ENCODE measurements around the gene UBE2J2. TPM values are rescaled to one million over a fixed set of nuclear protein-coding genes. Genes with fewer than 3 reads are reported as not detected.

UBE2J2 gene
- total RNA-seq, 1 experiment from 2014 or later = 83.4 TPM

- H3K18ac ChIP-seq (ENCODE audit: insufficient read length, low read depth, low read length) = no peak overlapping the region
- no peaks in the 10 kb centered on the region for H4K20me1 ChIP-seq (ENCODE audit: control insufficient read depth, insufficient read depth, insufficient read length)
- no peaks in the 10 kb centered on the region for H3K27me3 ChIP-seq (ENCODE audit: insufficient read depth, low read length)
- H3K23ac ChIP-seq (ENCODE audit: insufficient read length, low read depth, low read length) = no peak overlapping the region
- Mint-ChIP-seq H3K36me3 (ENCODE audit: insufficient read depth in 1 of 3, low read depth in 3 of 3) (no peaks in the 10 kb centered on the region), H3K9me3 (no peaks in the 10 kb centered on the region), H3K4me1 (no peaks in the 10 kb centered on the region), H3K27ac (no peak overlapping the region), H3K27me3 (ENCODE audit: low read depth) (peaks cover 15% of the 10 kb centered on the region), H3K4me3 (no peak overlapping the region)
- no peaks in the 10 kb centered on the region for H3K79me1 ChIP-seq (ENCODE audit: insufficient read depth, low read depth, low read length, poor library complexity, severe bottlenecking)
- no peaks in the 10 kb centered on the region for H3K79me2 ChIP-seq (ENCODE audit: insufficient read depth, low read length)
- no peak overlapping the region for H3K14ac ChIP-seq (ENCODE audit: insufficient read depth, low read length)
- H4K91ac ChIP-seq (ENCODE audit: insufficient read length, low read depth, low read length) = no peak overlapping the region
- H4K5ac ChIP-seq (ENCODE audit: insufficient read length, low read depth, low read length) = no peak overlapping the region
- H2BK5ac ChIP-seq (ENCODE audit: insufficient read length, low read length) = no peak overlapping the region
- no peak overlapping the region for H2BK15ac ChIP-seq (ENCODE audit: low read depth, low read length)
- no peak overlapping the region for H3T11ph ChIP-seq (ENCODE audit: low read length)
- no peak overlapping the region for H3K56ac ChIP-seq (ENCODE audit: insufficient read length, low read depth, low read length)
- WGBS (ENCODE audit: extremely low coverage, insufficient read length, low lambda C conversion rate) = no CpG with 5 or more reads among the region's 23 CpGs
- no peak overlapping the region for H2AFZ ChIP-seq (ENCODE audit: low read length)
- no peak overlapping the region for H2BK12ac ChIP-seq (ENCODE audit: insufficient read length, low read depth, low read length)
- no peak overlapping the region for H4K8ac ChIP-seq (replicated peaks; ENCODE audit: insufficient read length, low read depth, low read length)
- no peak overlapping the region for H3K4ac ChIP-seq (ENCODE audit: low read depth, low read length)
- no peaks in the 10 kb centered on the region for H3K4me1 ChIP-seq (ENCODE audit: insufficient read depth, low read length)
- H3K4me2 ChIP-seq (ENCODE audit: insufficient read depth, insufficient read length, low read length) = no peak overlapping the region
- H3K9ac ChIP-seq (ENCODE audit: extremely low read depth, insufficient read length, low read length) = no peak overlapping the region
- no peak overlapping the region for H2AK5ac ChIP-seq (ENCODE audit: insufficient read length, low read length)
- no peaks in the 10 kb centered on the region for H3K23me2 ChIP-seq (ENCODE audit: insufficient read length, low read depth, low read length, poor library complexity, severe bottlenecking)
- no peaks in the 10 kb centered on the region for H3K9me3 ChIP-seq (ENCODE audit: control insufficient read depth, low read depth, low read length)
- no peak for DNase-seq
- H2BK120ac ChIP-seq (ENCODE audit: low read depth, low read length, poor library complexity, severe bottlenecking) = no peak overlapping the region
- no peak overlapping the region for H2BK20ac ChIP-seq (ENCODE audit: low read depth, low read length, poor library complexity, severe bottlenecking)
- no peak overlapping the region for H3K27ac ChIP-seq (ENCODE audit: insufficient read length, low read depth, low read length)
- TF ChIP-seq CTCF (conservative IDR thresholded peaks at IDR 0.05) = no peak
These were observed 28.4 kb downstream of the UBE2J2 start for GRCh38 chr1:1245178-1245816.

All from H9 (cell line).